HAP-1 (cell line): ENCODE measurements around the gene ABHD18.
"Not testable (repeated sequence)": the region's sequence is repeated elsewhere in the genome, so short reads cannot be mapped to it uniquely, and the experiment has no call there.

Source experiments
- DNase-seq, 2 experiments: peaks; one replicate each; pipeline ENCODE4 v3.0.0-alpha.2; 2016 to 2020; ENCODE audit warnings: low spot score in 2 of 2
- H3K27me3 ChIP-seq: fragments of 250-450 bp; sonication (Bioruptor Pico); 2 replicates; pipeline ENCODE4 v1.5.1; 2020; ENCODE audit warnings: low read depth, mild to moderate bottlenecking, moderate library complexity
- H3K36me3 ChIP-seq: fragments of 250-450 bp; sonication (Bioruptor Pico); replicated peaks from 2 replicates; pipeline ENCODE4 v1.5.1; 2020; ENCODE audit warnings: mild to moderate bottlenecking
- H3K4me1 ChIP-seq: fragments of 250-450 bp; sonication (Bioruptor Pico); 2 replicates; pipeline ENCODE4 v1.5.1; 2020; ENCODE audit warnings: mild to moderate bottlenecking
- H3K4me3 ChIP-seq: fragments of 250-450 bp; sonication (Bioruptor Pico); 2 replicates; pipeline ENCODE4 v1.5.1; 2020; ENCODE audit warnings: mild to moderate bottlenecking, moderate library complexity
- H3K9me3 ChIP-seq: fragments of 250-450 bp; sonication (Bioruptor Pico); 2 replicates; pipeline ENCODE4 v1.5.1; 2020; ENCODE audit warnings: mild to moderate bottlenecking, moderate library complexity
- in situ Hi-C: fragments of 300-500 bp; cut with MboI; formaldehyde crosslinking; loops from 3 replicates; pipeline ENCODE4 v1.14.3; 2020; ENCODE audit warnings: low sequenced_read_pairs, inconsistent platforms, mixed read lengths

Gene ABHD18

DNA sequence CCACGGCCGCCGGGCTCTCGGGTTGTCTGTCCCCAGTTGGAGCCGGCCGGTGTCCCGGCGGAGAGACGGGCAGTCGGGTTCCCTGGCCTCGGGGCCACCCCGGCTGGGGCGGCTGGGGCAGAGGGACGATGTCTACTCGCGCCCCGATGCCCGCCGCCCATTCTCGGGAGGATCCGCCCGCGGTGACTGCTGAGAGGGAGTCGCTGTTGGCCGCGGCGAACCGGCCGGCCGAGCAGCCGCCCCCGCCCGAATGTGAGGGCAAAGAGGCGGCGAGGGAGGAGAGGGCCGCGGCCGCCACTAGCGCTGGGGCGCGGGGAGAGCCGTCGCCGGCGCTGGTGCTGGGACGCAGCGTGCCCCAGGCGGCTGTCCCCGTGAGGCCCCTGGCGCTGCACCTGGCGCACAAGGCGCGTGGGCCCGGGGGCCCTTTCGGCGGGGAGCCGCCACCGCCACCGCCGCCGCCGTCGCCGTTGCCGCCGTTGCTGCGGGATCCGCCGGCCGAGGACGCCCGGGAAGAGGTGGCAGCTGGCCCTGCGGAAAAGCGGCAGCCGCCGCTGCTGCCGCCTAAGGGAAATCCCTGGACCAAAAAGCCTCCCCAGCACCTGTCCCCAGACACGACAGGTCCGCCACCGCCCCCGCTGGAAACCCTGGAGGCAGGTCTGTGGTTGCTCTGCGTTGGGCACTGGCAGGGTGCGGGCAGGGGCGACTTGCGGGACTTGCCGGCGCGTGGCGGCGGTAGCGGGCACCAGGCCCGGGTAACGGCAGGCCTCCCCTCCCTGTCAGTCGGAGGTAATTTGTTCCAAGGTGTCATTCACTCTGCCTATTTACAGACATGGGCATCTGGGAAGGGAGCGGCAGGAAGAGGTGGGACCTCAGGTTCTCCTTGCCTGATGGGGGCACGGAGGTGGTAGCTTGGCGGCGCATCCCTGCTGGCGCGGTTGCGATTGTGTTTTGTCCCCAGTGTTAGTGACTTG, 96.6 kb downstream of the ABHD18 start:
- Histone ChIP-seq H3K4me1 (peaks cover 27% of the 10 kb centered on the region), H3K36me3 (no peaks in the 10 kb centered on the region), H3K4me3 (peak overlapping the region; percentile 63), H3K9me3 (no peaks in the 10 kb centered on the region), H3K27me3 (no peaks in the 10 kb centered on the region)
- in situ Hi-C loops, result no loop called here
- peak; percentile 61 to 71 for DNase-seq

DNA sequence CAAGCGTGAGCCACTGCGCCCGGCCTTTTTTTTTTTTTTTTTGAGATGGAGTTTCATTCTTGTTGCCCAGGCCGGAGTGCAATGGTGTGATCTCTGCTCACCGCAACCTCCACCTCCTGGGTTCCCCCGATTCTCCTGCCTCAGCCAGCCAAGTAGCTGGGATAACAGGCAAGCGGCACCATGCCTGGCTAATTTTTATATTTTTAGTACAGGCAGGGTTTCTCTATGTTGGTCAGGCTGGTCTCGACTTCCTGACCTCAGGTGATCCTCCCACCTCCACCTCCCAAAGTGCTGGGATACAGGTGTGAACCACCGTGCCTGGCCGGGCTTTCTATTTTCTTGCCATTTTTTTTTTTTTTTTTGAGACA, 101.2 kb downstream of the ABHD18 start:
- H3K9me3 ChIP-seq, DNase-seq, H3K36me3 ChIP-seq, in situ Hi-C loops, H3K4me3 ChIP-seq, H3K27me3 ChIP-seq: not testable (repeated sequence)
- peaks cover 19% of the 10 kb centered on the region for H3K4me1 ChIP-seq

DNA sequence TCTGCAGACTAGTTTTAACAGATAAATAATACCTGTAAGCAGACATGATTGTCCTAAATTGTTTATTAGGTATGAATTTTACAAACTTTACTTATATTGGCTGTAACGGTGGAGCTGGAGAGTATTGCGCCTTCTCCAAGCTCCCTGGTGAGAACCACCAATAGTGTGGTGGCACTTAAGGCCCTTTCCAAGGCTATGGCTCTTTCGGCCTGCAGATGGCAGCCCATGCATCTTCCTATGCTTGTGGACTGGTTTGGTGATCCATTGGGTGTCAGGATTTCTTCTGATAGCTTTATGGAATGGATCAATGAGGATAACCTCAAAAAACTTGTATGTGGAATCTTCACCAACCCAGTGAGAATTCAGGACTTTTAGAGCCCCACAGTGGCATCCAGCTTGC, 103.7 kb downstream of the ABHD18 start:
- no peak overlapping the region for H3K4me3 ChIP-seq
- DNase-seq, result peak; percentile 26 to 43
- H3K4me1 ChIP-seq, result peaks cover 15% of the 10 kb centered on the region
- no peaks in the 10 kb centered on the region for H3K27me3 ChIP-seq
- no peaks in the 10 kb centered on the region for H3K9me3 ChIP-seq
- H3K36me3 ChIP-seq, result no peaks in the 10 kb centered on the region
- in situ Hi-C loops, result no loop called here

DNA sequence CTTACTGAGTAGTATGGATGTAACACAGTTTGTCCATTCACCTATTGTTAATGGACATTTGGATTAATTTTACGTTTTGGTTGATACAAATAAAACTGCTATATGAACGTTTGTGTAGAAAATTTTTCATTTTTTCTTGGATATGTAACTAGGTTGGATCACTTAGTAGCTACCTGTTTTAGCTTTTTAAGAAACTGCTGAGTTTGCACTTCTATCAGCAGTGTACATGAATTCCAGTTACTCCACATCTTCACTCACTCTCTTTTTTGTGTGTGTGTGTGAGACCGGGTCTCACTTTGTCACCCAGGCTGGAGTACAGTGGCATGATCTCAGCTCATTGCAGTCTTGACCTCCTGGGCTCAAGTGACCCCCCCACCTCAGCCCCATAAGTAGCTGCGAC, 111.3 kb downstream of the ABHD18 start:
- peaks cover 46% of the 10 kb centered on the region for H3K36me3 ChIP-seq
- no peaks in the 10 kb centered on the region for H3K27me3 ChIP-seq
- no peak overlapping the region for H3K4me3 ChIP-seq
- no peak for DNase-seq
- H3K4me1 ChIP-seq, result no peaks in the 10 kb centered on the region
- in situ Hi-C loops, result no loop called here
- H3K9me3 ChIP-seq, result no peaks in the 10 kb centered on the region
